Breast epithelium (tissue), 4 donors: Measurements from ENCODE around the gene PHF19. TPM values are rescaled to one million over a fixed set of nuclear protein-coding genes. Genes with fewer than 3 reads are reported as not detected.

ENCODE experiments used
- DNase-seq, 2 donors: peaks; one replicate each; pipeline ENCODE4 v3.0.0-alpha.2; 2019; ENCODE audit warnings: low spot score in 2 of 2
- H3K27ac ChIP-seq, 2 donors: fragments of 200-600 bp; sonication (generic) in 1 of 2; one replicate each; pipeline ENCODE4 v1.5.1; 2016 to 2019; ENCODE audit warnings: mild to moderate bottlenecking in 1 of 2
- H3K27me3 ChIP-seq, 2 donors: fragments of 200-600 bp; sonication (generic) in 1 of 2; one replicate each; pipeline versions ENCODE4 v1.5.1 to v1.6.0; 2017 to 2019; ENCODE audit warnings: control low read depth in 1 of 2, mild to moderate bottlenecking in 1 of 2
- H3K36me3 ChIP-seq: fragments of 200-600 bp; one replicate; pipeline ENCODE4 v1.5.1; 2019
- H3K4me1 ChIP-seq, 2 donors: fragments of 200-600 bp; sonication (generic); one replicate each; pipeline ENCODE4 v1.5.1; 2016 to 2019; ENCODE audit warnings: control low read depth in 1 of 2
- H3K4me3 ChIP-seq, 3 donors: fragments of 200-600 bp; sonication (generic); 1 replicate in 2 of 3; 2 replicates in 1 of 3; pipeline ENCODE4 v1.5.1; 2016 to 2019; ENCODE audit warnings: mild to moderate bottlenecking in 3 of 3, moderate library complexity in 2 of 3
- H3K9me3 ChIP-seq, 2 donors: fragments of 200-600 bp; sonication (generic) in 1 of 2; one replicate each; pipeline ENCODE4 v1.5.1; 2016 to 2019; ENCODE audit warnings: control low read depth in 1 of 2
- POLR2A ChIP-seq: fragments of 450-650 bp; IDR thresholded peaks from one replicate; pipeline ENCODE4 v1.6.1; 2016; ENCODE audit warnings: antibody characterized with exemption, mild to moderate bottlenecking, moderate library complexity
- POLR2AphosphoS5 ChIP-seq, 3 donors: sonication (generic); formaldehyde crosslinking; IDR thresholded peaks; one replicate each; pipeline ENCODE4 v1.6.1; 2017; ENCODE audit warnings: antibody characterized with exemption in 3 of 3
- intact Hi-C: fragments of 100-400 bp; cut with DNase I; formaldehyde crosslinking; loops from one replicate; pipeline ENCODE4 v1.15.1; 2023; ENCODE audit warnings: low total_unique reads
- total RNA-seq, 3 donors: library from RNA; depleted of rRNA; stranded (reverse); fragments of >200 nt; gene quantifications; one replicate each; pipeline ENCODE4 v1.1.0, GENCODE V29; 2016
- TF ChIP-seq, protein P1 (sequence below), 3 donors: fragments of 450-650 bp; IDR thresholded peaks; one replicate each; pipeline ENCODE4 v1.5.1; 2016 to 2017; ENCODE audit warnings: antibody characterized with exemption in 3 of 3, mild to moderate bottlenecking in 3 of 3, moderate library complexity in 3 of 3

Gene PHF19
- total RNA-seq, 3 donors from 2014 or later, result 16.5 to 33.1 (median 19.0) TPM

DNA sequence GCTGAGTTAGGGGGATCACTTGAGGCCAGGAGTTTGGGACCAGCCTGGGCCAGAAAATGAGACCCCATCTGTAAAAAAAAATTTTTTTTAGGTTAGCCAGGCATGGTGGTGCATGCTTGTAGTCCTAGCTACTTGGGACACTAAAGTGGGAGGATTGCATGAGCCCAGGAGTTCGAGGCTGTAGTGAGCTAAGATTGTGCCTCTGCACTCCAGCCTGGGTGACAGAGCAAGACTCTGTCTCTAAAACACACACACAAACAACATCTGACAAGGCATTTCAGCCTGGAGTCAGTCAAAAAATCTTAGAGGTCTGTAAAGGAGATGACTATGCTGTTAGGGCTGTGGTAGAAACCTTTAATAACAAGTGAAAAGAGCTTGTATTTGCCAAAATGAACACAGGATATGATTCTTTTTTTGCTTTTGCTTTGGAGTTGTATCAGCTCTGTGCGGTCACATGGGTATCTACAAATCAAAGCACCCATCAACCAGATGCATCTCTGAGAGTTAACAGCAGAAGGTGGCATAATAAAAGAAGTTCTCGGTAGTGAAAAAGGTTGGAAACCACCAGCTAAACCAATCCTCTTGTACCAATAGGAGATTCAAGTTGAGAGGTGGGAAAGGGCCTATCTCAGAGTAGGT is 30.6 kb downstream of the PHF19 start:
- intact Hi-C loops, result no loop called here

DNA sequence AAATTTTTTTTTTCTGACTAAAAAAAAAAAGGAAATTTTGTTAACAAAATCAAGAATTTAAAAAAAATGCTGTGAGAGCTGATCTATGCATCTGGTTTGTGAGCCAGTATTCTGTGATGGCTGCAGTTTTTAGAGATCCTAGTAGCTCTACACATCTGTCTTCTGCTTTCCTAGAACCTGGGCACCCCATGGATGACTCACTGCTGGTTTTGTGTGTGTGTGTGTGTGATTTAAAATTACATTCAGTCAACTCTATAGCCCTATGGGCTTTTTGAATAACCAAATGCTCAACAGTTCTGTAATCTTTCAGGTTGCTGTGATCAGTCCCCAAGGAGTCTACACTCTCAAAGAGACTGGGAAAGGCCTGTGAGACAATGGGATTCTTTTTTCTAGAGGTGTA is 31.7 kb downstream of the PHF19 start:
- intact Hi-C loops, result no loop called here
- no peaks in the 10 kb centered on the region for H3K4me1 ChIP-seq

More for the DNA sequence above, 30.6 kb downstream of the PHF19 start:
- H3K27ac ChIP-seq, result no peak overlapping the region
- no peak for TF ChIP-seq POLR2AphosphoS5 (IDR thresholded peaks at IDR 0.05)
- no peak for TF ChIP-seq POLR2A
- TF ChIP-seq, protein P1, sequence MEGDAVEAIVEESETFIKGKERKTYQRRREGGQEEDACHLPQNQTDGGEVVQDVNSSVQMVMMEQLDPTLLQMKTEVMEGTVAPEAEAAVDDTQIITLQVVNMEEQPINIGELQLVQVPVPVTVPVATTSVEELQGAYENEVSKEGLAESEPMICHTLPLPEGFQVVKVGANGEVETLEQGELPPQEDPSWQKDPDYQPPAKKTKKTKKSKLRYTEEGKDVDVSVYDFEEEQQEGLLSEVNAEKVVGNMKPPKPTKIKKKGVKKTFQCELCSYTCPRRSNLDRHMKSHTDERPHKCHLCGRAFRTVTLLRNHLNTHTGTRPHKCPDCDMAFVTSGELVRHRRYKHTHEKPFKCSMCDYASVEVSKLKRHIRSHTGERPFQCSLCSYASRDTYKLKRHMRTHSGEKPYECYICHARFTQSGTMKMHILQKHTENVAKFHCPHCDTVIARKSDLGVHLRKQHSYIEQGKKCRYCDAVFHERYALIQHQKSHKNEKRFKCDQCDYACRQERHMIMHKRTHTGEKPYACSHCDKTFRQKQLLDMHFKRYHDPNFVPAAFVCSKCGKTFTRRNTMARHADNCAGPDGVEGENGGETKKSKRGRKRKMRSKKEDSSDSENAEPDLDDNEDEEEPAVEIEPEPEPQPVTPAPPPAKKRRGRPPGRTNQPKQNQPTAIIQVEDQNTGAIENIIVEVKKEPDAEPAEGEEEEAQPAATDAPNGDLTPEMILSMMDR (IDR thresholded peaks at IDR 0.05), result no peak
- DNase-seq, result no peak
- H3K4me3 ChIP-seq, result no peak overlapping the region
- H3K27me3 ChIP-seq, result no peaks in the 10 kb centered on the region
- H3K9me3 ChIP-seq, result no peaks in the 10 kb centered on the region
- H3K36me3 ChIP-seq, result no peaks in the 10 kb centered on the region
- no peaks in the 10 kb centered on the region for H3K4me1 ChIP-seq

DNA sequence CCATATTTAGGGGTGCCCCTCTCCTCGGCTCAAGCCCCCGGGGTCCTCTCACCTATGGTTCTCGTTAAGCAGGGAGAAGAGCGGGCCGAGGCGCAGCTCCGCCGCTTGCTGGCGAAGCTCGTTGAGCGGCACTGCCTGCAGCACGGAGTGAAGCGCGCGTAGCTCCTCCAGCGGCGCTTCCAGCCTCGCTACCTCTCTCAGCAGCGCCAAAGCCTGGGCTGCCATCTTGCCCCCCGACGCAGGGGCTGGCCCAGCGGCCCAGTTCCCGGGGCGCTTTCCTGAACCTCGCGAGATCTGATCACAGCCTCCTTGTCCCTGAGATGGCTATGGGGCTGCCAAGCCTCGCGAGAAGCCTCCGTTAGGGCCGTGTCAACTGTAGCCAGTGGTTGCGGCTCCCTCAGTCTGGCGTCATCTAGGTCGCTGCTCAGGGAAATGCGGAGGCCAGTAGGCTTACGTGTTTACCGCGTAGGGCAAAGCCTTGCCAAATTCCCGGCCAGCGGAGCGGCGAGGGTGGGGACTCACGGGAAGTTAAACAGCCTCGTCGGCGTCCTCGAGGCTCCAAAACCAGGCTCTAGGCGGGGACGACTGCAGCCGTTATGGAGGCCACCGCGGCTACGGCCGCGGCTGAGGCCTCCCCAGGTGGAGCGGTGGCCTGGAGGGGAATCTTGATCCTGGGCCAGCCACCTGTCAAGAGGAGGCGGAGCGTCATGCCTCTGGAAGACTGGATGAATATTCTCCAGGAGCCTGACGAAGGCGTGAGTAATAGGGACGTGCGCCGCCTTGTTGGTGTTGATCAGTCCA is 34.1 kb downstream of the PHF19 start, which contains the start of gene PSMD5:
TSS of gene PSMD5 (minus strand) at position 238 of the 801 bp plus-strand sequence. CDS start at position 225, 13 bp downstream.
- Histone ChIP-seq H3K36me3 (no peaks in the 10 kb centered on the region), H3K27ac (peak within 1 kb of the TSS; percentile 94 to 95), H3K4me1 (no peaks in the 10 kb centered on the region), H3K27me3 (no peaks in the 10 kb centered on the region), H3K9me3 (no peaks in the 10 kb centered on the region), H3K4me3 (peak within 1 kb of the TSS; percentile 67 to 94 (median 71))
- peak; percentile 97 for DNase-seq
- TF ChIP-seq, protein P1 (IDR thresholded peaks at IDR 0.05), result no peak
- TF ChIP-seq POLR2AphosphoS5 (IDR thresholded peaks at IDR 0.05) (peak; percentile 94 to 96 (median 95)), POLR2A (no peak)
- intact Hi-C loops, result no loop called here

More for the DNA sequence above, 31.7 kb downstream of the PHF19 start:
- H3K27ac ChIP-seq, result no peak overlapping the region
- no peak overlapping the region for H3K4me3 ChIP-seq
- H3K9me3 ChIP-seq, result no peaks in the 10 kb centered on the region
- H3K36me3 ChIP-seq, result no peaks in the 10 kb centered on the region
- no peaks in the 10 kb centered on the region for H3K27me3 ChIP-seq
- TF ChIP-seq POLR2AphosphoS5 (IDR thresholded peaks at IDR 0.05), result no peak
- TF ChIP-seq POLR2A, result no peak
- TF ChIP-seq, protein P1 (IDR thresholded peaks at IDR 0.05), result no peak
- no peak for DNase-seq

DNA sequence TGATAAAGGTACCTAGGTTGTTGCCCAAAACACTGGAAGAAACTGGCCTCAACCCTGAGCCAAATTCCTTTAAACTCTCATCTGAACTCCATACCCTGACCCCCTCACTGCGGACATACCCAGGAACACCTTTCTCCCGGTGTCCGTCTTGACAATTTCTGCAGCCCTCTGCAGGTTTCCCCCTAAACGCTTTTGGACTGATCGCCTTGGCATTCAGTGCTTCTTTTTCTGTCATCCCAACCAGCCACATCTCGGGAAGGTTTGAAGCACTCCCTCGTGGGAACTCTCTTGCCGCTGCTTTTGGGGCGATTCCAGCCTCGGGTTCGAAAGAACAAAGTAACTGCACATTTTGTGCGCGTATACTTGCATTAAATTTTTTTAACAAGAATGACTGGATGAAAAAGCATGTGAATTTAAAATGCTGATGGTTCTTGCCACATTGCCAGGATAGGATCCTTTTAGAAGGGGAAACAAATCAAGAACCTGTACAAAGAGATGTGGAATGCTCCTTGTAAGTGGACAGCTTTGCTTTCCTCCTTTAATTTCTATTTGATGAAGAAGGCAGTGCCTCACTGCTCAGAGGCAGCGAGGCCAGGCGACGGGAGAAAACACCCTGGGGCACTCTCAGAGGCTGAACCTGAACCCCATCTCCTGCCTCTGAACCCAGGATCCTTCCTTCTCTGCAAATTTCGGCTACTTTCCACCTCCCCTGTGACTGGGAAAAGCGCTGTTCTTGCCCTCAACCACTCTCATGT is 34.9 kb downstream of the PHF19 start:
- intact Hi-C loops, result no loop called here
- Histone ChIP-seq H3K9me3 (no peaks in the 10 kb centered on the region), H3K27ac (peak overlapping the region; percentile 94 to 95), H3K4me3 (peak overlapping the region; percentile 67 to 94 (median 71)), H3K36me3 (no peaks in the 10 kb centered on the region), H3K27me3 (no peaks in the 10 kb centered on the region), H3K4me1 (no peaks in the 10 kb centered on the region)
- no peak for DNase-seq
- no peak for TF ChIP-seq POLR2A
- TF ChIP-seq, protein P1 (IDR thresholded peaks at IDR 0.05), result no peak
- no peak for TF ChIP-seq POLR2AphosphoS5 (IDR thresholded peaks at IDR 0.05)
